ENCODE measurements around the gene SASH3.
A peak's percentile ranks its signal among the peaks of the same experiment; 100 is the strongest.

SASH3 gene

DNA sequence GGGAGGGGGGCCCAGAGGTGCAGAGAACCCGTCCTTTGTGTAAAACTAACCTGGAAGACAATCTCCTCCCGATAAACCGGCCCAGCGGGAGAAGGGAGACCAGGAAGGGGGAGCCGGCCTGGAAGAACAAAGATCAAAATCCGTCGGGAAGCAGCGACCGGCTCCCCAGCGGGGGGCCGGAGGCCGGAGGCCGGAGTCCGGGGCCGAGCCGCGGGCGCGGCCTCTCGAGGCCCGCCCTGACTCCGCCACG is 63.4 kb downstream of the SASH3 start:
- TF ChIP-seq ZBTB7A (IDR thresholded peaks at IDR 0.05; ENCODE audit: low read depth) (no peak; the same call in 1 of the 2 replicates), CEBPB (IDR thresholded peaks at IDR 0.05) (no peak), NFIC (IDR thresholded peaks at IDR 0.05) (no peak), TAF1 (IDR thresholded peaks at IDR 0.05; ENCODE audit: low read depth) (no peak), FOXM1 (IDR thresholded peaks at IDR 0.05; ENCODE audit: borderline replicate concordance, low read depth) (no peak), RAD21 (IDR thresholded peaks at IDR 0.05; ENCODE audit: low read depth) (no peak), YY1 (IDR thresholded peaks at IDR 0.05; ENCODE audit: low read depth) (no peak), EP300 (IDR thresholded peaks at IDR 0.05; ENCODE audit: borderline replicate concordance) (no peak), TEAD4 (IDR thresholded peaks at IDR 0.05) (no peak), EGR1 (IDR thresholded peaks at IDR 0.05) (no peak), TCF12 (IDR thresholded peaks at IDR 0.05; ENCODE audit: low read depth) (no peak), MAX (IDR thresholded peaks at IDR 0.05) (no peak), CREB1 (IDR thresholded peaks at IDR 0.05; ENCODE audit: low read depth) (no peak)
- TF ChIP-seq, protein P1, sequence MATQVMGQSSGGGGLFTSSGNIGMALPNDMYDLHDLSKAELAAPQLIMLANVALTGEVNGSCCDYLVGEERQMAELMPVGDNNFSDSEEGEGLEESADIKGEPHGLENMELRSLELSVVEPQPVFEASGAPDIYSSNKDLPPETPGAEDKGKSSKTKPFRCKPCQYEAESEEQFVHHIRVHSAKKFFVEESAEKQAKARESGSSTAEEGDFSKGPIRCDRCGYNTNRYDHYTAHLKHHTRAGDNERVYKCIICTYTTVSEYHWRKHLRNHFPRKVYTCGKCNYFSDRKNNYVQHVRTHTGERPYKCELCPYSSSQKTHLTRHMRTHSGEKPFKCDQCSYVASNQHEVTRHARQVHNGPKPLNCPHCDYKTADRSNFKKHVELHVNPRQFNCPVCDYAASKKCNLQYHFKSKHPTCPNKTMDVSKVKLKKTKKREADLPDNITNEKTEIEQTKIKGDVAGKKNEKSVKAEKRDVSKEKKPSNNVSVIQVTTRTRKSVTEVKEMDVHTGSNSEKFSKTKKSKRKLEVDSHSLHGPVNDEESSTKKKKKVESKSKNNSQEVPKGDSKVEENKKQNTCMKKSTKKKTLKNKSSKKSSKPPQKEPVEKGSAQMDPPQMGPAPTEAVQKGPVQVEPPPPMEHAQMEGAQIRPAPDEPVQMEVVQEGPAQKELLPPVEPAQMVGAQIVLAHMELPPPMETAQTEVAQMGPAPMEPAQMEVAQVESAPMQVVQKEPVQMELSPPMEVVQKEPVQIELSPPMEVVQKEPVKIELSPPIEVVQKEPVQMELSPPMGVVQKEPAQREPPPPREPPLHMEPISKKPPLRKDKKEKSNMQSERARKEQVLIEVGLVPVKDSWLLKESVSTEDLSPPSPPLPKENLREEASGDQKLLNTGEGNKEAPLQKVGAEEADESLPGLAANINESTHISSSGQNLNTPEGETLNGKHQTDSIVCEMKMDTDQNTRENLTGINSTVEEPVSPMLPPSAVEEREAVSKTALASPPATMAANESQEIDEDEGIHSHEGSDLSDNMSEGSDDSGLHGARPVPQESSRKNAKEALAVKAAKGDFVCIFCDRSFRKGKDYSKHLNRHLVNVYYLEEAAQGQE (IDR thresholded peaks at IDR 0.05; ENCODE audit: low read depth), result no peak
- TF ChIP-seq, protein P2, sequence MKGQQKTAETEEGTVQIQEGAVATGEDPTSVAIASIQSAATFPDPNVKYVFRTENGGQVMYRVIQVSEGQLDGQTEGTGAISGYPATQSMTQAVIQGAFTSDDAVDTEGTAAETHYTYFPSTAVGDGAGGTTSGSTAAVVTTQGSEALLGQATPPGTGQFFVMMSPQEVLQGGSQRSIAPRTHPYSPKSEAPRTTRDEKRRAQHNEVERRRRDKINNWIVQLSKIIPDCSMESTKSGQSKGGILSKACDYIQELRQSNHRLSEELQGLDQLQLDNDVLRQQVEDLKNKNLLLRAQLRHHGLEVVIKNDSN (IDR thresholded peaks at IDR 0.05), result no peak

GRCh38 chrX:129843459-129844306 is 63.9 kb downstream of the SASH3 start, which contains the start of gene ZDHHC9:
TSS of gene ZDHHC9 (minus strand) at chrX:129843886. CDS start at chrX:129841945, 1,941 bp downstream.
- TF ChIP-seq FOXM1 (IDR thresholded peaks at IDR 0.05; ENCODE audit: borderline replicate concordance, low read depth) (no peak), NFIC (IDR thresholded peaks at IDR 0.05) (0 out of 2 replicates have a peak, but pooled peaks have one; percentile 8), CEBPB (IDR thresholded peaks at IDR 0.05) (no peak), TCF12 (IDR thresholded peaks at IDR 0.05; ENCODE audit: low read depth) (peak; percentile 15; the same call in 1 of the 2 replicates), EP300 (IDR thresholded peaks at IDR 0.05; ENCODE audit: borderline replicate concordance) (no peak), MAX (IDR thresholded peaks at IDR 0.05) (peak; percentile 26), EGR1 (IDR thresholded peaks at IDR 0.05) (peak; percentile 56; the same call in 1 of the 2 replicates), RAD21 (IDR thresholded peaks at IDR 0.05; ENCODE audit: low read depth) (no peak), CREB1 (IDR thresholded peaks at IDR 0.05; ENCODE audit: low read depth) (peak; percentile 69; the same call in 1 of the 2 replicates), TEAD4 (IDR thresholded peaks at IDR 0.05) (no peak), ZBTB7A (IDR thresholded peaks at IDR 0.05; ENCODE audit: low read depth) (peak; percentile 92), YY1 (IDR thresholded peaks at IDR 0.05; ENCODE audit: low read depth) (peak; percentile 15; the same call in 1 of the 2 replicates), TAF1 (IDR thresholded peaks at IDR 0.05; ENCODE audit: low read depth) (peak; percentile 61)
- TF ChIP-seq, protein P1 (IDR thresholded peaks at IDR 0.05; ENCODE audit: low read depth), result no peak
- TF ChIP-seq, protein P2 (IDR thresholded peaks at IDR 0.05), result no peak
